Stimulated activated CD8-positive, alpha-beta memory T cell treated with anti-CD3 and anti-CD28 coated beads, Interleukin-2, amount 100 ng/mL, for 48 hours (primary cell): ENCODE measurements around the gene KLHDC8B.

Experiments
- DNase-seq, 2 donors: peaks; one replicate each; pipeline ENCODE4 v3.0.0-alpha.2; 2020; ENCODE audit warnings: low read depth in 2 of 2

Gene KLHDC8B

GRCh38 chr3:49171119-49171774 lies at the start of gene KLHDC8B:
Gene KLHDC8B (plus strand): TSS chr3:49171598. CDS start chr3:49172770, 1,172 bp downstream.
- peak; percentile 83 to 85 for DNase-seq

GRCh38 chr3:49122022-49122421 lies 49.4 kb upstream of the KLHDC8B start:
- DNase-seq = no peak

DNA sequence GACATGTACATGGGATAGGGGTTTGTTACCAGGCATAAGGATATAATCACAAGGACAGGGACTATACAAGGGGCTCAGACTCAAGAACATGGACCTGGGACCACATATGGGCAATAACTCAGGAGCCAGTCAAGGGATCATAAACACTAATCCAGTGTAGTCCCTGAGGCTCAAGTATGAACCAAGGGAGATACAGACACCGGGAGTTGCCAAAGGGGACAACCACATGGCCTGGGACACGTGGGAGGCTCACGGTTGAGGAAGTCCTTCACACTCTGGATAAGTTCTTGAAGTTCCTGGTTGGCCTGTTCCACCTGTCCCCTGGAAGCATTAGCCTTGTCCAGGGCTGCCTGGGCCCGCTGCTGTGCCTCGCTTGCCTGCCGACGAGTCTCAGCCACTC lies 48.9 kb upstream of the KLHDC8B start:
- no peak for DNase-seq

GRCh38 chr3:49122886-49123545 lies 48.4 kb upstream of the KLHDC8B start:
- DNase-seq = no peak

DNA sequence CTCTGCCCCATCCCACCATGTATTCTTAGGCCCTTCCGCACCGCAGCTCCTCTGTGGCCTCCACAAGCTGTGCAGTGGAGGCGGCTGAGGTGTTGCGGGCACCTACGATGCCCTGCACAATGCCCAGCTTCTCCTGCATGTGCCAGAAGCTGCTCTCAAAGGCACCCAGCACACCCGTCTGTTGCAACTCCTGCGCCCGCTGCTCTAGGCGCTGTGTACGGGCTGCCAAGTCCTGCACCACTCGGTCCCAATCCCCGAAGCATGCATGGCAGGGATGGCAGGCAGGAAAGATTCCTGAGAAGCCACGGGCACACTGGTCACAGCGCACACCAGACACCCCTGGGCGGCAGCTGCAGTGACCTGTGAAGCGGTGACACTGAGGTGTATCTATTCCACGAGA lies 47.7 kb upstream of the KLHDC8B start:
- no peak for DNase-seq

GRCh38 chr3:49124203-49124602 lies 47.2 kb upstream of the KLHDC8B start:
- DNase-seq = no peak

GRCh38 chr3:49124991-49125670 lies 46.3 kb upstream of the KLHDC8B start:
- DNase-seq = no peak

- DNase-seq = no peak
Observed at GRCh38 chr3:49131040-49131439, 40.4 kb upstream of the KLHDC8B start.

- DNase-seq = no peak
Observed at GRCh38 chr3:49131576-49131975, 39.8 kb upstream of the KLHDC8B start.

DNA sequence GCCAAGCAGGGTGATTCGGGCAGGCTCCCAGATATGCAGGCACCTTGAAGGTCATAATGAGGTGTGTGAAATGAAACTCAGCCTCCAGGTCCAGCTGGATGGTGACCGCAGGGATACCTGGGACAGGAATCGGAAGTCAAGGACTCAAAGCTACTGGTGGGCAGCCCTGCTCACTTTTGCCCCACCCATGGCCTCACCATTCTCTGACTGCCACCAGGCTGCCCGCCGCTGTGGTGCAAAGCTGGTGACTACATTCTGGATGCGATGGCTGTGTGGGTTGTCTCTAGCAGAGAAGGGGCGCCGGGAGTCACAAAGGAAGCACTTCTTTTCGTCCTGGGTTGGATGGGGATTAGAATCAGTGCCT lies 39.3 kb upstream of the KLHDC8B start:
- no peak for DNase-seq

DNA sequence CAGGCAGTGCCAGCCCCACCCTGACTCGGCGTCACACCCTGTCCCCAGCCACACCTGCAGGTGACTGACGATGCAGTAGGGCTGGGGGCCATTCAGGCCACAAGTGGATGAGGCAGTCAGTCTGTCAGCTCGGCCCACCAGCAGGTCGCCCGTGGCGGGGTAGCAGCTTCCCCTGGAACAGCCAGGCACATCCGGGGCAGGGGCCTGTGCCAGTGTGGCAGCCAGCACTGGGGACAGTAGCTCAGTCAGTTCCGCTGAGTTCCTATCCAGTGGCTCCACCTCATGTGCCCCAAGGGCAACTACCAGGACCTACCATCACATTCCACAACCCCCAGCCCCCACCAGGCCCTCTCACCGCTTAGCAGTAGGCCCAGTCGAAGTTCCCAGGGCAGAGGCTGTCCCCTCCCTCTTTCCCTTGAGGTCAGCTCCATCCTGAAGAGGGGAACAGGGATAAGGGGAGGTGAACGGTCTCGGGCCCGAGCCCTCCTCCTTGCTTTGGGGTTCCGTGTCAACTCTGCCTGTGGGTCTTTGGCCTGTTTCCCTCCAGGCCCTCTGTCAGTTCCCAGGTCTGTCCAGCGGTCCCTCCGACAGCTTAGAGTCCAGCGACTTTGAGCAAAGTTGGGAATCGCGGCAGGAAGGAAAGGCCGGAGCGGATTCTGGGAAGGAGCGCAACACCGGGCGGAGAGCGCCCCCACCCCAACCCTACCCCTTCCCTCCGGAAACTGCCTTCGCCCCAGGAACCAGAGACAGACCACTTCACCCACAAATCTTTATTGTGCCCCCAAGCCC lies 38.8 kb upstream of the KLHDC8B start, which contains the start of gene LAMB2:
LAMB2 (minus strand) TSS at position 614 of the 789 bp plus-strand sequence; CDS start at position 431, 183 bp downstream.
- DNase-seq = no peak

DNA sequence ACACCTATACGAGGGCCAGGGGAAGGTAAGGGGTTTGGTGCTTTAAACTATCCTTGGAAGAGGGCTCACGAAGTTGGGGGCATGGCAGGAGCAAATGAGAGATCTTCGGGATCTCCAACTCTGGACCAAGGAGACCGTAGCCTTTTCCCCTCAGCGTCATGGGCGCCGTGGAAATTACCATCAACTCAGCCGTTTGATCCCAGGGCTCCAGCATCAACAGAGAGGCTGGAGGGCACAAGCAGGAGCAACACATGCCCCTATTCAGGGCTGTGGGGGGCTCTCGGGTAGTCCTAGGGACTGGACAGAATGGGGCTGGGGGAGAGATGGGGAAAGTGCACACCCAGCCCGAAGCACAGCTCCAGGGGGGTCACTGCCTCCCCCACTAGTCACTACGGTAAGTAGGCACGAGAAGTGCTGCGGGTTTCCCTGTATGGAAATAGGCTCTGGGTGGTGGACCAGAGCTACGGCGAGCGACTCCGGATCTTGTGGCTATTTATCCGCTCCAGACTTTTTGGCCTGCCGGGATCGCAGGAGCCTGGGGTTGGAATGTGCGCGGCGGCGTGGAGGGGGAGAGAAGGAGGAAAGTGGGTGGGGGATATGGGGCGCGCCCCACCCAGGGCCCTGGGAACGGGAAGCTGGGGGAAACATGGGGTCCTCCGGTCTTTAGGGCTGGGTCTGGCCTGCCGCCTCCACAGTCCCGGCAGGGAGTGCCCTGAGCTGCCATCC lies 38.0 kb upstream of the KLHDC8B start:
- DNase-seq = no peak

- no peak for DNase-seq
Observed at GRCh38 chr3:49134471-49135265, 36.7 kb upstream of the KLHDC8B start.

DNA sequence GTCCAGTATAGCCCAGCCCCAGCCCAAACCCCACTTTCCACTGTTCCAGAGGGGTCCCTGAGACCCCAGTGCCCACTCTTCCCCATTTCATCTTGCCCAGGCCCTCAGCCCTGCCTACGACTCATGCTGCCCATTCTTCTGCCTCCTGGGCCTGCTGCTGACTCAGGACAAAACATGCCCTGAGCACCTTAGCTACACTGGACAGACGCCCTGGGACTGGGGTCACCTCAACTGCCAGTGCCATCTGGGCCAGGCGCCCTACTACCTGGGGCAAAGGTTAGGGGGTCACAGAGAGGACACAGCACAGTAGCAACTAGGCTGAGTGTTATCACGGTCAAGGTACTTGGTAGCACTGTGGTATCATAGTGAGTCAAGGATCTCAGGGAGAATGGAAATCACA lies 35.9 kb upstream of the KLHDC8B start:
- DNase-seq = no peak

DNA sequence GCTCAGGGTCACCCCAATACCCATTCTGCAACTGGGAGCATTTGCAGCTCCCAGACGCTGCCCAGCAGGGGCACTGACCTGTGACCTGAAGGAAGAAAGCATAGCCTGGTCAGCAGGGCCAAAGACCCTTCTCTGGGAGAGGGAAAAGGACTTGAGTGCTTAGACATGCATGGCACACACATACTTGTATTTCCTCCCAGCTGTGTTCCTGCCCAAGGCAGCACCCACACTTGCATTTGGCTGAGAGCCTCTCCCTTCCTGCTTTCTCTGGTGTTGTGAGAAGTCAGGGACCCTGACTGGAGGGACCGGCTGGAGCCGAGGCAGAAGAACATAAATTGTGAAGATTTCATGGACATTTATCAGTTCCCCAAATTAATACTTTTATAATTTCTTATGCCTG lies 31.3 kb upstream of the KLHDC8B start:
- no peak for DNase-seq

GRCh38 chr3:49148159-49148558 lies 23.2 kb upstream of the KLHDC8B start:
- DNase-seq = no peak

- DNase-seq = no peak
Observed at GRCh38 chr3:49151610-49152009, 19.8 kb upstream of the KLHDC8B start.

DNA sequence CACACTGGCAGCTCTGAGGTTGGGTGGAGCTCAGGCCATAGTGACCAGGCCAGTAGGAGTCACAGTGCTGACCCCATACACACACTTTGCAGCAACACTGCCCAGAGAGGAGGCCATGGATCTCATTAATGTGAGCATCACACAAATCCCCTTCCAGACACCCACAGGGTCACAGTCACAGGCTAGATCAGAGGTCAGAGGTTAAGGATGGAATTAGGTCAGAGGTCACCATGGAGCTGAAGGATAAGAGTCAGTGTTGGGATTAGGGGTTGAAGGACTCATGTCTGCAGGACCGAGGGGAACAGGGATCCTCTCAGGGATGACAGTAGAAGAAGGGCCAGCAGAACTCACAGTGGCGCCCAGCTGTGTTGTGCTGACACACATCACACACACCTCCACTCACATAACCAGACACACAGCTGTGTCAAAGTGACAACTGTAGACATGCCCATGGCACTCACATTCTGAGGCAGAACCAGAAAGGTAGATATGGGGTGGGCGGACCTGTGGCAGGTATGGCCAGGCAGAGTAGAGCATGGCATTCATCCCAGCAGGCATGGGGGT lies 18.0 kb upstream of the KLHDC8B start:
- DNase-seq = no peak

DNA sequence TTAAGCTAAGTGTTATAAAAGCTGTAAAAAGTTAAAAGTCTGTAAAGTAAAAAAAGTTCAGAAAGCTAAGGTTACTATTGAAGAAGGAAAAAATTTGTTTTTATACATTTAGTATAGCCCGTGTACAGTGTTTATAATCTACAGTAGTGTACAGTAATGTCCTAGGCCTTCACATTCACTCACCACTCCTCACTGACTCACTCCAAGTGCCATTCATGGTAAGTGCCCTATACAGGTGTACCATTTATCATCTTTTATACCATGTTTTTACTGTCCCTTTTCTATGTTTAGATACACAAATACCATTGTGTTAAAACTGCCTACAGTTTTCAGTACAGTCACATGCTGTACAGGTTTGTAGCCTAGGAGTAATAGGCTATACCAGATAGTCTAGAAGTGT lies 14.1 kb upstream of the KLHDC8B start:
- DNase-seq = no peak

- DNase-seq = peak in 1 of 2 donors; percentile 42
Observed at GRCh38 chr3:49158103-49158709, 13.2 kb upstream of the KLHDC8B start.
